NCI-H1105 (cell line): ENCODE data around the gene KCNQ1.

Experiments
- DNase-seq: peaks from one replicate; lab custom pipeline; 2025; lab: John Stamatoyannopoulos, UW

KCNQ1 gene

GRCh38 chr11:2533587-2534133, 88.9 kb downstream of the KCNQ1 start:
- DNase-seq, result no peak

- no peak for DNase-seq
These were observed 89.5 kb downstream of the KCNQ1 start for GRCh38 chr11:2534134-2534956.

- no peak for DNase-seq
These were observed 90.3 kb downstream of the KCNQ1 start for GRCh38 chr11:2534957-2535672.

- DNase-seq, result no peak
These were observed 91.0 kb downstream of the KCNQ1 start for GRCh38 chr11:2535673-2536439.

DNA sequence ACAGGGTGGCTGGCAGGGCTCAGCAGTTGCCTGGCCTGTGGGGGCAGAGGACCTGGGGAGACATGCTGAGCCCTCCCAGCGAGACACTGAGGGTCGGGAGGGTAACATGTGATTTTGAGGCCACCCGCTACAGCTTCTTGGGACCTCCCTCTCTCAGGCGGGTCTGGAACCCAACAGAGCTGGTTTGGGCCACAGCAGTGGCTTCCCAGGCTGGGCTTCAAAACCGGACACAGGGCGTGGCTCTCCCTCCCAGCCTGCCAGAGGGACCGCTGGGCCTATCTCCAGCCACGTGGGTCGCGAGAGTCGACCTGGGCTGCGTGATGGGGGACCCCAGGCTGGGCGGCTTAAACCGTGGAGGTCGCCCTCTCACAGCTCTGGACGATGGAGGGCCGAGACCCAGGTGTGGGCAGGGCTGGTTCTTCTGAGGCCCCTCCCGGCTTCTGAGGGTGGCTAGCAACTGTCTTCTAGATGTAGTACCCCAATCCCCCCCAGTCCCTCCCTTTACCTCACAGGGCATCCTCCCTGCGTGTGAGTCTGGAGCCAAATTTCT, 91.7 kb downstream of the KCNQ1 start:
- no peak for DNase-seq

GRCh38 chr11:2537010-2537705, 92.3 kb downstream of the KCNQ1 start:
- DNase-seq, result no peak

- DNase-seq, result no peak
These were observed 93.3 kb downstream of the KCNQ1 start for GRCh38 chr11:2537896-2538724.

DNA sequence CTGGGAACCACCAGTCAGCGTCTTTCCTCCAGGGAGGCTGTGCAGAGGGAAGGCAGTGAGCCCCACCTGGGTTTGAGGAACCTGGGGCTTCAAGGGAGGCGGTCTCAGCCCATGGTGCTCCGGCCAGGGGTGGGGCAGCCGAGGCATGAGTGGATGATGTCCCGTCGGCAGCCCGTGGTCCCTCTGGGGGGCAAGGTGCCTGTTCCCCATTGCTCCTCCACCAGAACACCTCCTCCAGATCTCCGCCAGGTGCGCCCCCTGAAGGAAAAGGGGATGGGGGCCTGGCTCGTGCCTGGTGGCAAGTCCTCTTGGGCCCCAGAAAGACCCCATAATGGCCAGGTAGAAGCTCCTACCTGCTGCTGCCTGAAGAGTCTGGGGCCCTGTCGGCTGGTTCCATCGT, 94.1 kb downstream of the KCNQ1 start:
- no peak for DNase-seq

GRCh38 chr11:2539371-2540222, 94.8 kb downstream of the KCNQ1 start:
- no peak for DNase-seq

DNA sequence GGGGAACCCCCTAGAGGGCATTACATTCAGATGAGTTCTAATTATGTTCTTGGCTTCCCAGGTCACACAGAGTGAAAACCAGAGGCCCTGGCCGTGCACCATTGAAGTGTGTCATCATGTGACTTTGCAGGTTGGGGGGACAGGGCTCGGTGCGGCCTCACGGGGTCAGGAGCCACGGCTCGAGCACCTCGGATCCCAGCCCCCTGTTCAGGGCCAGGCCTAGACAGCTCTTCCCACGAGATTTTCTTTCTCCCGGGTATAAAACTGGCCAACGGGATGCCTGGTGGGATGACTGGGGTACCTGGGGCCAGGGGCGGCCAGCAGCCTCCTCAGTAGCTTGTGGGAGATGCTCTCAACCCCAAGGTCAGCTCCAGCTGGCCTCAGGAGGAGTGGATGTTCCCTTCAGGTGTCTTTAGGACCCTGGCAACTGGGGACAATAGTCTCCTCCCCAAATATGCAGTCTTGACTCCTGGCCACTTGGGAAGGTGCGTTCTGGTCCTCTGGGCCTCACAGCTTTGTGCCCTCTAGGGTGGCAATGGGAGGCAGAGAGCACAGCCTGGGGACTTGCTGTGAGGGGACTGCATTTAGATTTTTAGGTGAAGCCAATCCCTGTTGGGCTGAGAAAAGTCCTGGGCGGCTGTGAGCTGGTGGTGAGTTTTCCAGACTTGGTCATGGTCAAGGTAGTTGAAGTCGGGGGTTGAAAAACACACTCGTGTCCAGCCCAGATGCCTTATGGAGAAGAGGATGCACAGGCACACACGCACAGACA, 95.6 kb downstream of the KCNQ1 start:
- no peak for DNase-seq

GRCh38 chr11:2540992-2541680, 96.3 kb downstream of the KCNQ1 start:
- no peak for DNase-seq

DNA sequence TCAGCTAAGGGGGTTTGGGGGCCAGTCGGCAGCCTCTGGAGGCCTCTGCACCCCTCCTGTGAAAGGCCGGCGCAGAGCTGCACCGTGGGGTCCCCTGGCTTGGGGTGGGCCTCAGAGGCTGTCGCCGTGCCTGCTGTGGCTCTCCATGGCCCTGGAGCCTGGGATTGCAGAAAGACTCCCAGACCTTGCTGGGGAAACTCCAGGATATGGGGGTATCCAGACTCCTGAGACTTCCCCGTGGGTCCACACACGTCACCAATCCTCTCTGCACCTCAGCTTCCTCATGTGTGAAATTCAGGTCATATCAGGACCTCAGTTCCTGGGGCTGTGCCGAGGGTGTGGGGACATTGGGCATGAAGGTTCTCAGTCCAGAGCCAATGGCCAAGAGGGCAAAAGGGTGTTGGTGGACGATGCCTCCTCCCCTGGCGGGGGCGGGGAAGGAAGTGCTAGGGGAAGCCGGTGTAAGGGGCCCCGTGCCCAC, 97.1 kb downstream of the KCNQ1 start:
- DNase-seq, result no peak

DNA sequence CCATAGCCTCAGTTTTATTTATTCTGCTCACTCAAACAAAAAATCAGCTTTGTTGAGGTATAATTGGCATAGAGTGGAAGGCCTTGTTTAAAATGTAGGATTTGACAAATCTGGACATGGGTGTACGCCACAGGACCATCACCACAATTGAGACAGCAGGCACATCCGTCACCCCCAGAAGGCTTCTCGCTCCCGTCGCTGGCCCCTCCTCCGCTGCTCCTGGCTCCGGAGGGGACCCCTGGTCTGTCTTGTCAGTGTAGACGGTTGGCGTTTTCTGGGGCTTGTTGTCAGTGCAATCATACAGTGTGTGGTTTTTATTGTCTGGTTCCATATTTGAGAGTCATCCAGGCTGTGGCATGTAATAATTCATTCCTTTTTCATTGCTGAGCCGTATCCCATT, 97.6 kb downstream of the KCNQ1 start:
- no peak for DNase-seq

DNA sequence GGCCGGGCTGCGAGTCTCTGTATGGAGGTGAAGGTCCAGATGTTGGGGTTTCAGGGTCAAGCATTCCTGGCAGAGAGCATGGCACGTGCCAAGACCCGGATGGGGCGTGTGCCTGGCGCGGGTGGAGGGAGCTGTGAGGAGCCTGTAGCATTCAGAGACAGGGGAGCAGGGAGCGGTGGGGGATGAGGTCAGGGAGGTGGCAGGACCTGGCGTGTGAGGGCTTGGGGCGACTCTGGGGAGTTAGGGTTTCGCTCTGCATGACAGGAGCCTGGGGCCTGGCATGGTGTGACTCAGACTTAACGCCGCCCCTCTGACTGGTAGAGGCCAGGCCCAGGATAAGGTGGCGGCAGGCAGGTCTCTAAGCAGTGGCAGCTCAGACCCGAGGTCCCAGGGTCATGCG, 103.0 kb downstream of the KCNQ1 start:
- DNase-seq, result no peak

- DNase-seq, result no peak
These were observed 103.8 kb downstream of the KCNQ1 start for GRCh38 chr11:2548596-2548995.

GRCh38 chr11:2549080-2549479, 104.3 kb downstream of the KCNQ1 start:
- no peak for DNase-seq

DNA sequence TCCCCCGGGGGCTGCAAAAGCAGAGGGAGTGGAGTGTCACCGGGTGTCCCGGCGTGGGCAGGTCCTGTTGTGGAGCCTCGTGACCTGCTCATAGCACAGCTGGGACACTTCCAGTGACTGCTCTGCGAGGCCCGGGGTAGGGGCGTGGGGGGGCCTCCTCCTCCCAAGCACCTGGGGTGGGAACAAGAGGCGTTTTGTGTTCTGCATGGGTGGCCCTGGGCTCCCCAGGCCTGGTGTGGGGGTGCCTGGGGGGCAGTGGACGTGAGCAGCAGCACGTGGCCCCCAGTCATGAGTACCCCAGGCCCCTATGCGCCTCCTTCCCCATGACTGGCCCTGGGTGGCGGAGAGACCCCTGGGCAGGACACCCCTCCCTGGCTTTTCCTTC, 104.7 kb downstream of the KCNQ1 start:
- DNase-seq, result no peak
